ENCODE data around the gene C10orf90.

GRCh38 chr10:126496771-126497545, 173.5 kb downstream of the C10orf90 start:
- TF ChIP-seq TARDBP (IDR thresholded peaks at IDR 0.05), result no peak
- no peak for TF ChIP-seq SP1 (IDR thresholded peaks at IDR 0.05)
- TF ChIP-seq FOXM1 (IDR thresholded peaks at IDR 0.05; ENCODE audit: borderline replicate concordance), result no peak
- no peak for TF ChIP-seq SUZ12 (IDR thresholded peaks at IDR 0.05)
- TF ChIP-seq HDGF (IDR thresholded peaks at IDR 0.05; ENCODE audit: borderline replicate concordance), result no peak
- no peak for TF ChIP-seq NFRKB (IDR thresholded peaks at IDR 0.05)
- no peak for TF ChIP-seq BHLHE40 (IDR thresholded peaks at IDR 0.05; ENCODE audit: borderline replicate concordance)
- no peak for TF ChIP-seq FOXK2 (IDR thresholded peaks at IDR 0.05)
- TF ChIP-seq ZNF384 (IDR thresholded peaks at IDR 0.05), result no peak
- no peak for TF ChIP-seq FOXA1 (IDR thresholded peaks at IDR 0.05)

All from HEK293T (cell line).